SK-N-MC (cell line): Measurements from ENCODE around the gene PRADC1.

Source experiments
- EZH2 ChIP-seq: fragments of 200-600 bp; sonication (generic); IDR thresholded peaks from one replicate; pipeline ENCODE4 v1.6.1; 2017; ENCODE audit warnings: antibody characterized with exemption
- FOXP2 ChIP-seq: optimal IDR thresholded peaks from 2 replicates; pipeline ENCODE3; 2011; ENCODE audit warnings: mild to moderate bottlenecking, moderate library complexity; ENCODE audit not compliant: insufficient read depth; ENCODE audit errors: extremely low read length, control extremely low read depth
- POLR2AphosphoS5 ChIP-seq: IDR thresholded peaks from 2 replicates; pipeline ENCODE4 v1.6.1; 2012; ENCODE audit warnings: mild to moderate bottlenecking, low read depth, low read length, borderline replicate concordance

GRCh38 chr2:73238976-73239375 lies 5.9 kb upstream of the PRADC1 start:
- TF ChIP-seq EZH2 (no peak), POLR2AphosphoS5 (0 out of 2 replicates have a peak, but pooled peaks have one; percentile 23), FOXP2 (no peak)
